ENCODE measurements around the gene PARD3. TPM values are rescaled to one million over a fixed set of nuclear protein-coding genes. Genes with fewer than 3 reads are reported as not detected.

PARD3 gene
- total and polyA plus RNA-seq, 2 experiments from 2014 or later = 47.2 to 59.7 TPM

DNA sequence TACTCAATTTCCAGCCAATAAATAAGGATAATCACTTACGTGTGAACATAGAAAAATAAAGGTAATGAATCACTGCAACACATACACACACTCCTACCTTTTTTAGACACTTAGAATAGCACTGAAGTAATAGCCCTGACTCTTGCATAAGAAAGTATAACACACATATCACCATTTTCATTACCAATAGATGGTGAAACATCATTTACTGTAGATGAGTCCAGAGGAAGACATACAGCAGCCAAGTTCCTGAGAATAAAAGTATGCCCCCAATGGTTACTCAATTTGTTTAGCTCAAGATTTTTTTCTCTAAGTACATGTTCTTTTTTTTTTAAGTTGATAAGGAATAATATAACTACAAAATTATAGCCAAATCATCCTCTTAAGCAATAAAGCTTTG is 316.3 kb downstream of the PARD3 start:
- Histone ChIP-seq H3K9me3 (ENCODE audit: low read depth) (no peaks in the 10 kb centered on the region), H3K27me3 (no peaks in the 10 kb centered on the region), H3K4me1 (ENCODE audit: insufficient read depth) (no peaks in the 10 kb centered on the region), H2AFZ (no peak overlapping the region), H4K20me1 (ENCODE audit: insufficient read depth, poor library complexity, severe bottlenecking) (no peaks in the 10 kb centered on the region), H3K27ac (no peak overlapping the region), H3K4me3 (no peak overlapping the region), H3K36me3 (replicated peaks; ENCODE audit: insufficient read depth, low read depth) (no peaks in the 10 kb centered on the region), H3K9me2 (replicated peaks; ENCODE audit: insufficient read depth) (no peaks in the 10 kb centered on the region), H3K79me2 (peaks cover 19% of the 10 kb centered on the region), H3K4me2 (no peak overlapping the region)
- DNase-seq (ENCODE audit: low spot score) = no peak
- WGBS (ENCODE audit: low lambda C conversion rate, missing lambda C conversion rate) = 96% methylated on average over 1 of the region's 1 CpG
- TF ChIP-seq EZH2phosphoT487 (IDR thresholded peaks at IDR 0.05; ENCODE audit: low read depth, severe bottlenecking, unreplicated experiment) (no peak), EZH2 (IDR thresholded peaks at IDR 0.05; ENCODE audit: borderline replicate concordance) (no peak)
- TF ChIP-seq, protein P1, sequence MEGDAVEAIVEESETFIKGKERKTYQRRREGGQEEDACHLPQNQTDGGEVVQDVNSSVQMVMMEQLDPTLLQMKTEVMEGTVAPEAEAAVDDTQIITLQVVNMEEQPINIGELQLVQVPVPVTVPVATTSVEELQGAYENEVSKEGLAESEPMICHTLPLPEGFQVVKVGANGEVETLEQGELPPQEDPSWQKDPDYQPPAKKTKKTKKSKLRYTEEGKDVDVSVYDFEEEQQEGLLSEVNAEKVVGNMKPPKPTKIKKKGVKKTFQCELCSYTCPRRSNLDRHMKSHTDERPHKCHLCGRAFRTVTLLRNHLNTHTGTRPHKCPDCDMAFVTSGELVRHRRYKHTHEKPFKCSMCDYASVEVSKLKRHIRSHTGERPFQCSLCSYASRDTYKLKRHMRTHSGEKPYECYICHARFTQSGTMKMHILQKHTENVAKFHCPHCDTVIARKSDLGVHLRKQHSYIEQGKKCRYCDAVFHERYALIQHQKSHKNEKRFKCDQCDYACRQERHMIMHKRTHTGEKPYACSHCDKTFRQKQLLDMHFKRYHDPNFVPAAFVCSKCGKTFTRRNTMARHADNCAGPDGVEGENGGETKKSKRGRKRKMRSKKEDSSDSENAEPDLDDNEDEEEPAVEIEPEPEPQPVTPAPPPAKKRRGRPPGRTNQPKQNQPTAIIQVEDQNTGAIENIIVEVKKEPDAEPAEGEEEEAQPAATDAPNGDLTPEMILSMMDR (IDR thresholded peaks at IDR 0.05; ENCODE audit: poor library complexity) = no peak

DNA sequence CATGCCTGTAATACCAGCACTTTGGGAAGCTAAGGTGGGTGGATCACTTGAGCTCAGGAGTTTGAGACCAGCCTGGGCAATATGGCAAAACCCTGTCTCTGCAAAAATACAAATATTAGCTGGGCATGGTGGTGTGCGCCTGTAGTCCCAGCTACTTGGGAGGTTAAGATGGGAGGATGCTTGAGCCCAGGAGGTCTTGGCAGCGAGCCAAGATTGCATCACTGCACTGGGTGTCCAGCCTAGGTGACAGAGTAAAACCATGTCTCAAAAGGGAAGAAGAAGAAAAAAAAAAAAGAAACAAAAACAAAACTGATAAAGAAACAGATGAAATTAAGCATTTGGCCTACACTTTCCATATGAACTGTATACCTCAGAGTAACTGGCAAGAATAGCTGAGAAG is 319.2 kb downstream of the PARD3 start:
- H2AFZ ChIP-seq = no peak overlapping the region
- no peaks in the 10 kb centered on the region for H3K36me3 ChIP-seq (replicated peaks; ENCODE audit: insufficient read depth, low read depth)
- H3K9me3 ChIP-seq (ENCODE audit: low read depth) = no peaks in the 10 kb centered on the region
- TF ChIP-seq EZH2phosphoT487 (IDR thresholded peaks at IDR 0.05; ENCODE audit: low read depth, severe bottlenecking, unreplicated experiment) = no peak
- TF ChIP-seq, protein P1 (IDR thresholded peaks at IDR 0.05; ENCODE audit: poor library complexity) = no peak
- TF ChIP-seq EZH2 (IDR thresholded peaks at IDR 0.05; ENCODE audit: borderline replicate concordance) = no peak
- H3K4me2 ChIP-seq = no peak overlapping the region
- no peak overlapping the region for H3K4me3 ChIP-seq
- 100% methylated on average over 2 of the region's 2 CpGs for WGBS (ENCODE audit: low lambda C conversion rate, missing lambda C conversion rate)
- peaks cover under 1% of the 10 kb centered on the region for H3K4me1 ChIP-seq (ENCODE audit: insufficient read depth)
- peaks cover 15% of the 10 kb centered on the region for H3K79me2 ChIP-seq
- H4K20me1 ChIP-seq (ENCODE audit: insufficient read depth, poor library complexity, severe bottlenecking) = no peaks in the 10 kb centered on the region
- no peak for DNase-seq (ENCODE audit: low spot score)
- no peaks in the 10 kb centered on the region for H3K9me2 ChIP-seq (replicated peaks; ENCODE audit: insufficient read depth)
- no peaks in the 10 kb centered on the region for H3K27me3 ChIP-seq
- no peak overlapping the region for H3K27ac ChIP-seq

DNA sequence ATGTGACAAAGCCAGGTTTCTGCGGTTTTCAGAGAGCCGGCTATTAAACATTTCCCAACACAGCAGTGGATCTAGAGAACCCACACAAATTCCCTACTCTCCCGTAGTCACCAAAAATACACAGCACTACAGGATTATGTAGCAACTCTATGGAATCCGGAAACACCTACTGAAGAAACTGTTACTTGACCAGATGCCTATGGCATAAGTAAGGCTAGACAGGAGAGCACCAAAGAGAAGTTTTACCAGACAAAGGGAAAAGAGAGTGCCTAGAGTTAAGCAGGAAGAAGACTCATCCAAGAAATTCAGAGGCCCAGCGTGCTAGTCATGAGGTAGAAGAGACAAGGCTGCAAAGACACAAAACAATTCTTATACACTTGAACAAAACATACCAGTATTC is 321.1 kb downstream of the PARD3 start:
- no peaks in the 10 kb centered on the region for H3K9me2 ChIP-seq (replicated peaks; ENCODE audit: insufficient read depth)
- H3K79me2 ChIP-seq = peaks cover 17% of the 10 kb centered on the region
- no peaks in the 10 kb centered on the region for H3K36me3 ChIP-seq (replicated peaks; ENCODE audit: insufficient read depth, low read depth)
- peaks cover 10% of the 10 kb centered on the region for H3K4me1 ChIP-seq (ENCODE audit: insufficient read depth)
- no peak overlapping the region for H3K4me2 ChIP-seq
- no peaks in the 10 kb centered on the region for H3K27me3 ChIP-seq
- WGBS (ENCODE audit: low lambda C conversion rate, missing lambda C conversion rate) = 94% methylated on average over 5 of the region's 5 CpGs
- no peaks in the 10 kb centered on the region for H3K9me3 ChIP-seq (ENCODE audit: low read depth)
- no peak for TF ChIP-seq EZH2 (IDR thresholded peaks at IDR 0.05; ENCODE audit: borderline replicate concordance)
- H3K27ac ChIP-seq = no peak overlapping the region
- H4K20me1 ChIP-seq (ENCODE audit: insufficient read depth, poor library complexity, severe bottlenecking) = no peaks in the 10 kb centered on the region
- DNase-seq (ENCODE audit: low spot score) = no peak
- H3K4me3 ChIP-seq = no peak overlapping the region
- H2AFZ ChIP-seq = no peak overlapping the region

DNA sequence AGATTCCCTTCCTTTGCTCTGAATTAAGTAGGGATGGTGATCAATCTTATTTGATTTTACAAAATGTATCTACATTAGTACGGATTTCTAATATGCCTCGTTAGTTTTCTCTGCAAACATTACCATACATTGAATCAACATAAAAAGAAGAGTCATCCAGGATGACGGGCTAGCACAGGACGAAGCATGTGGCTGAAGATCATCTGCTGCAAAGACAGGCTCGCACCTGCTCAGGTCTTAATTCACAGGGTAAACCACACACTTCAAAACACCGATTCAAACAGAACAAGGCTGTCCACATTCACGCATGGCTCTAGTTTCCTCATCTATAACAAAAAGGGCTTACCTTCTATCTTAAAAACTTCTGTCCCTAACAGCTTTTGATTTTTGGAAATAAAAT is 323.0 kb downstream of the PARD3 start:
- TF ChIP-seq EZH2phosphoT487 (IDR thresholded peaks at IDR 0.05; ENCODE audit: low read depth, severe bottlenecking, unreplicated experiment) (no peak), EZH2 (IDR thresholded peaks at IDR 0.05; ENCODE audit: borderline replicate concordance) (no peak)
- TF ChIP-seq, protein P1 (IDR thresholded peaks at IDR 0.05; ENCODE audit: poor library complexity) = no peak
- peaks cover 10% of the 10 kb centered on the region for H3K4me1 ChIP-seq (ENCODE audit: insufficient read depth)
- H3K9me2 ChIP-seq (replicated peaks; ENCODE audit: insufficient read depth) = no peaks in the 10 kb centered on the region
- H3K4me3 ChIP-seq = no peak overlapping the region
- no peaks in the 10 kb centered on the region for H3K36me3 ChIP-seq (replicated peaks; ENCODE audit: insufficient read depth, low read depth)
- no peak overlapping the region for H3K27ac ChIP-seq
- no peak for DNase-seq (ENCODE audit: low spot score)
- no peak overlapping the region for H3K4me2 ChIP-seq
- H4K20me1 ChIP-seq (ENCODE audit: insufficient read depth, poor library complexity, severe bottlenecking) = no peaks in the 10 kb centered on the region
- H3K9me3 ChIP-seq (ENCODE audit: low read depth) = no peaks in the 10 kb centered on the region
- 82% methylated on average over 7 of the region's 7 CpGs for WGBS (ENCODE audit: low lambda C conversion rate, missing lambda C conversion rate)
- peaks cover 10% of the 10 kb centered on the region for H3K79me2 ChIP-seq
- no peaks in the 10 kb centered on the region for H3K27me3 ChIP-seq
- H2AFZ ChIP-seq = no peak overlapping the region
